K562 (cell line): ENCODE measurements around the gene SGIP1. TPM values are rescaled to one million over a fixed set of nuclear protein-coding genes. Genes with fewer than 3 reads are reported as not detected.

Experiments
- ATAC-seq: fragments of 200-7000 bp; cut with Tn5 transposase; 3 replicates; pipeline ENCODE4 v1.9.1; 2020; ENCODE audit warnings: moderate library complexity
- BruUV-seq: library from RNA; stranded (reverse); fragments of 400-500 nt; replicated peaks from 2 replicates; lab custom pipeline; 2021; lab: Mats Ljungman, UMichigan
- CTCF ChIA-PET: fragments of 300-600 bp; formaldehyde crosslinking; extraction: SDS; loops from one replicate; lab custom pipeline; 2021; ENCODE audit warnings: low intra/inter-chr PET ratio; lab: Yijun Ruan, JAX
- POLR2A ChIA-PET: fragments of 300-600, 350-650 bp; sonication (Branson Sonifier 250); formaldehyde crosslinking; extraction: SDS; loops from one replicate; lab custom pipeline; 2021; ENCODE audit warnings: antibody characterized with exemption, inconsistent platforms; lab: Yijun Ruan, JAX
- DNase-seq, 4 experiments: peaks; one replicate each; pipeline versions ENCODE4 v3.0.0 to v3.0.0-alpha.2; 2011 to 2018; ENCODE audit warnings: low spot score in 3 of 4, mixed read lengths in 3 of 4; ENCODE audit errors: extremely low read depth in 1 of 4
- FAIRE-seq: peaks from 2 replicates; lab custom pipeline; 2011; peaks lifted over from hg19 to GRCh38; lab: Jason Lieb, UNC
- H2AFZ ChIP-seq: 2 replicates; pipeline ENCODE4 v1.6.0; 2011; ENCODE audit warnings: low read depth, low read length, control low read depth, inconsistent platforms
- H3K27ac ChIP-seq: fragments of 200-600 bp; 3 replicates; pipeline ENCODE4 v1.8.0; 2011; ENCODE audit warnings: low read depth, mild to moderate bottlenecking, control low read depth, inconsistent platforms, low read length, moderate library complexity, mixed read lengths; ENCODE audit errors: extremely low read depth
- H3K27me3 ChIP-seq, 2 experiments: fragments of 300-600 bp in 1 of 2; 2 replicates in 1 of 2; 3 replicates in 1 of 2; pipeline versions ENCODE4 v1.6.0 to v1.8.0; 2011; ENCODE audit warnings: inconsistent platforms in 2 of 2, low read length in 2 of 2, mild to moderate bottlenecking in 1 of 2, mixed read lengths in 1 of 2, moderate library complexity in 1 of 2; ENCODE audit not compliant: control insufficient read depth in 2 of 2, insufficient read depth in 2 of 2
- H3K36me3 ChIP-seq: fragments of 300-600 bp; 3 replicates; pipeline ENCODE4 v1.8.0; 2011; ENCODE audit warnings: mild to moderate bottlenecking, low read length, inconsistent platforms; ENCODE audit not compliant: control insufficient read depth, insufficient read depth
- H3K4me1 ChIP-seq, 2 experiments: fragments of 200-600 bp in 1 of 2; replicated peaks in 1 of 2; 2 replicates in 1 of 2; 3 replicates in 1 of 2; pipeline versions ENCODE4 v1.5.1 to v1.8.0; 2011; ENCODE audit warnings: inconsistent platforms in 2 of 2, low read length in 2 of 2, mild to moderate bottlenecking in 1 of 2, mixed read lengths in 1 of 2, moderate library complexity in 1 of 2; ENCODE audit not compliant: control insufficient read depth in 2 of 2, insufficient read depth in 2 of 2
- H3K4me2 ChIP-seq: 2 replicates; pipeline ENCODE4 v1.6.1; 2011; ENCODE audit warnings: low read length, control low read depth, inconsistent platforms, mixed read lengths; ENCODE audit not compliant: insufficient read depth
- H3K4me3 ChIP-seq: fragments of 200-600 bp; sonication (generic), shearing (Covaris generic); 2 replicates; pipeline ENCODE4 v1.5.1; 2016; ENCODE audit warnings: control low read depth, inconsistent platforms
- H3K79me2 ChIP-seq: fragments of 200-600 bp; 3 replicates; pipeline ENCODE4 v1.8.0; 2011; ENCODE audit warnings: low read length, inconsistent platforms; ENCODE audit not compliant: control insufficient read depth, insufficient read depth
- H3K9ac ChIP-seq, 2 experiments: 2 replicates each; pipeline versions ENCODE4 v1.6.0 to v1.6.1; 2011; ENCODE audit warnings: low read depth in 2 of 2, low read length in 2 of 2, control low read depth in 1 of 2, inconsistent platforms in 1 of 2, mild to moderate bottlenecking in 1 of 2, mixed read lengths in 1 of 2; ENCODE audit not compliant: insufficient read depth in 1 of 2
- H3K9me1 ChIP-seq: one replicate; pipeline ENCODE4 v1.6.0; 2011; ENCODE audit warnings: inconsistent platforms, mild to moderate bottlenecking, low read length, moderate library complexity; ENCODE audit not compliant: control insufficient read depth, insufficient read depth
- H3K9me3 ChIP-seq: replicated peaks from 2 replicates; pipeline ENCODE4 v1.5.1; 2011; ENCODE audit warnings: low read depth, low read length, inconsistent platforms; ENCODE audit not compliant: control insufficient read depth, insufficient read depth
- H4K20me1 ChIP-seq: replicated peaks from 2 replicates; pipeline ENCODE4 v1.6.1; 2011; ENCODE audit warnings: low read length, inconsistent platforms, mixed read lengths; ENCODE audit not compliant: control insufficient read depth, insufficient read depth
- ATF7 ChIP-seq: fragments of 450-650 bp; IDR thresholded peaks from 2 replicates; pipeline ENCODE4 v1.7.1; 2014; ENCODE audit warnings: mild to moderate bottlenecking, moderate library complexity
- CAMTA2 ChIP-seq: fragments of 250-450 bp; sonication (Bioruptor Pico); conservative IDR thresholded peaks from 2 replicates; pipeline ENCODE4 v1.5.1; 2022
- CBX1 ChIP-seq: sonication (generic); IDR thresholded peaks from 2 replicates; pipeline ENCODE4 v1.6.1; 2016; ENCODE audit warnings: antibody characterized with exemption, low read depth, mild to moderate bottlenecking
- CTBP1 ChIP-seq: fragments of 450-650 bp; IDR thresholded peaks from 2 replicates; pipeline ENCODE4 v1.6.1; 2016; ENCODE audit warnings: borderline replicate concordance
- E4F1 ChIP-seq: fragments of 250-450 bp; sonication (Bioruptor Pico); IDR thresholded peaks from 2 replicates; pipeline ENCODE4 v1.5.0; 2021; ENCODE audit warnings: mild to moderate bottlenecking, borderline replicate concordance
- ETV6 ChIP-seq, 3 experiments: fragments of 150-350 bp in 1 of 3; sonication (generic) in 1 of 3; formaldehyde crosslinking in 1 of 3; IDR thresholded peaks; 2 replicates each; pipeline versions ENCODE4 v1.6.1 to v1.8.0; 2014 to 2022; ENCODE audit warnings: borderline replicate concordance in 2 of 3, low read depth in 2 of 3, antibody characterized with exemption in 1 of 3, low read length in 1 of 3, mild to moderate bottlenecking in 1 of 3, missing genetic modification reagents in 1 of 3
- FOXA1 ChIP-seq: fragments of 450-650 bp; IDR thresholded peaks from 2 replicates; pipeline ENCODE4 v1.6.1; 2016; ENCODE audit warnings: mild to moderate bottlenecking, borderline replicate concordance
- GATA2 ChIP-seq: sonication (generic); formaldehyde crosslinking; IDR thresholded peaks from 2 replicates; pipeline ENCODE4 v1.4.0; 2020; ENCODE audit warnings: mild to moderate bottlenecking, missing genetic modification reagents
- GTF3C2 ChIP-seq: IDR thresholded peaks from 3 replicates; pipeline ENCODE4 v1.6.1; 2011; ENCODE audit warnings: borderline replicate concordance, mild to moderate bottlenecking, moderate library complexity; ENCODE audit not compliant: insufficient read length; ENCODE audit errors: extremely low read depth
- NRF1 ChIP-seq, 2 experiments: fragments of 450-650 bp; IDR thresholded peaks in 1 of 2; conservative IDR thresholded peaks in 1 of 2; 2 replicates each; pipeline ENCODE4 v1.6.1; 2014; ENCODE audit warnings: mild to moderate bottlenecking in 2 of 2
- SIN3B ChIP-seq: fragments of 450-650 bp; IDR thresholded peaks from 2 replicates; pipeline ENCODE4 v1.6.1; 2017; ENCODE audit warnings: low read depth, mild to moderate bottlenecking, moderate library complexity
- SNIP1 ChIP-seq: fragments of 450-650 bp; IDR thresholded peaks from 2 replicates; pipeline ENCODE4 v1.7.1; 2017; ENCODE audit warnings: low read depth, mild to moderate bottlenecking
- TCF7L2 ChIP-seq: fragments of 150-350 bp; IDR thresholded peaks from 2 replicates; pipeline ENCODE4 v1.6.1; 2016; ENCODE audit warnings: low read depth, mild to moderate bottlenecking, low read length, moderate library complexity
- TSC22D4 ChIP-seq: fragments of 450-650 bp; IDR thresholded peaks from 2 replicates; pipeline ENCODE4 v1.6.1; 2016; ENCODE audit warnings: missing genetic modification characterization, missing biosample characterization, control low read depth
- WHSC1 ChIP-seq: IDR thresholded peaks from one replicate; pipeline ENCODE4 v1.6.1; 2012; ENCODE audit warnings: low read length, control low read depth, inconsistent platforms
- YY1 ChIP-seq, 3 experiments: IDR thresholded peaks; 2 replicates each; pipeline ENCODE4 v1.6.1; 2011; ENCODE audit warnings: low read length in 2 of 3, mild to moderate bottlenecking in 2 of 3, moderate library complexity in 2 of 3, borderline replicate concordance in 1 of 3, control low read depth in 1 of 3, low read depth in 1 of 3; ENCODE audit not compliant: insufficient read depth in 3 of 3, insufficient replicate concordance in 2 of 3, control insufficient read depth in 1 of 3, insufficient read length in 1 of 3; ENCODE audit errors: extremely low read depth in 1 of 3
- ZNF778 ChIP-seq: fragments of 450-650 bp; formaldehyde crosslinking; IDR thresholded peaks from 2 replicates; pipeline ENCODE4 v1.4.0; 2020; ENCODE audit warnings: mild to moderate bottlenecking, moderate library complexity
- WGBS: fragments of 100-300 bp; shearing (Covaris generic); methylation state at CpG from one replicate; pipeline ENCODE4 v1.1.6; 2016; ENCODE audit warnings: low coverage, mixed read lengths; ENCODE audit not compliant: insufficient coverage; ENCODE audit errors: missing lambda C conversion rate; 5-methylcytosine and 5-hydroxymethylcytosine counted together
- in situ Hi-C: fragments of 300-500 bp; cut with MboI; formaldehyde crosslinking; loops from 4 replicates; pipeline ENCODE4 v1.15.0; 2018; ENCODE audit warnings: inconsistent platforms, mixed read lengths
- intact Hi-C: fragments of 100-400 bp; cut with micrococcal nuclease; formaldehyde crosslinking; loops from 2 replicates; pipeline ENCODE4 v1.14.2; 2022
- polyA plus RNA-seq, 8 experiments: library from polyadenylated mRNA; depleted of rRNA in 4 of 8; stranded (reverse) in 5 of 8; unstranded in 3 of 8; fragments of >200 nt; fragmentation: Nextera tagmentation in 2 of 8; fragmentation: Illumina TruSeq in 1 of 8; extraction: Ambion mirVana in 2 of 8; extraction: Trizol in 1 of 8; gene quantifications; 2 replicates each; pipeline versions ENCODE4 v1.2.1 to v1.2.3, GENCODE V29; 2011 to 2014; ENCODE audit warnings: inconsistent platforms in 1 of 8, missing spikeins in 1 of 8
- total RNA-seq, 7 experiments: library from RNA; depleted of rRNA in 6 of 7; stranded (reverse); fragments of >200 nt in 6 of 7; fragmentation: Illumina TruSeq in 2 of 7; extraction: Trizol in 2 of 7; gene quantifications; 2 replicates each; pipeline versions ENCODE4 v1.2.1 to v1.2.3, GENCODE V29; 2011 to 2021; ENCODE audit warnings: low replicate concordance in 1 of 7

SGIP1 gene
- total and polyA plus RNA-seq, 9 of the 15 experiments (the other 6 are each of a cell fraction or from before 2014, with no cell fraction given) = 0.07 to 0.35 TPM; not detected in 7

GRCh38 chr1:66580081-66580480 lies 46.1 kb downstream of the SGIP1 start (continued):
- TF ChIP-seq GTF3C2 (no peak), ZNF778 (CRISPR knock-in tag) (no peak), SIN3B (no peak)

- 5% methylated on average over 2 of the region's 2 CpGs for WGBS
- TF ChIP-seq CBX1 (no peak), CTBP1 (no peak), SNIP1 (no peak), YY1 (IDR thresholded peaks at IDR 0.05; ENCODE audit: borderline replicate concordance in 1 of 3, control insufficient read depth in 1 of 3, extremely low read depth in 1 of 3, insufficient read depth in 3 of 3, insufficient read length in 1 of 3, insufficient replicate concordance in 2 of 3, low read depth in 1 of 3, low read length in 2 of 3) (no peak), WHSC1 (no peak), ATF7 (no peak), CAMTA2 (CRISPR knock-in tag) (no peak), TCF7L2 (no peak), TSC22D4 (tag) (no peak), GATA2 (CRISPR knock-in tag) (no peak), NRF1 (conservative IDR thresholded peaks at IDR 0.05 in 1 of 2, IDR thresholded peaks at IDR 0.05 in 1 of 2) (no peak), ETV6 (IDR thresholded peaks at IDR 0.05; ENCODE audit: borderline replicate concordance in 1 of 2, low read depth in 2 of 2, low read length in 1 of 2) (no peak), ETV6 (CRISPR knock-in tag; IDR thresholded peaks at IDR 0.05; ENCODE audit: borderline replicate concordance) (no peak), FOXA1 (no peak), E4F1 (no peak)
Observed at GRCh38 chr1:66583021-66583420, 49.1 kb downstream of the SGIP1 start.

More at GRCh38 chr1:66583021-66583420, 49.1 kb downstream of the SGIP1 start:
- no peak overlapping the region for H3K4me3 ChIP-seq
- ATAC-seq (no peak), DNase-seq (no peak), FAIRE-seq (no peak)
- POLR2A ChIA-PET = no interaction called here
- intact Hi-C loops = no loop called here
- H4K20me1 ChIP-seq = no peaks in the 10 kb centered on the region
- H3K27ac ChIP-seq = no peak overlapping the region
- in situ Hi-C loops = no loop called here
- CTCF ChIA-PET = no interaction called here
- no peaks in the 10 kb centered on the region for H3K79me2 ChIP-seq
- no peak overlapping the region for H3K4me2 ChIP-seq
- no peak overlapping the region for H2AFZ ChIP-seq
- BruUV-seq = no TSS peak
- H3K4me1 ChIP-seq = no peaks in the 10 kb centered on the region
- H3K9me1 ChIP-seq = no peaks in the 10 kb centered on the region
- no peaks in the 10 kb centered on the region; a peak in 1 of 5 replicates for H3K27me3 ChIP-seq
- no peaks in the 10 kb centered on the region for H3K9me3 ChIP-seq
- H3K9ac ChIP-seq = no peak overlapping the region
- H3K36me3 ChIP-seq = no peaks in the 10 kb centered on the region
